B cell (primary cell): ENCODE results near the gene GAD1.

Source experiments
- EZH2 ChIP-seq: IDR thresholded peaks from 2 replicates; pipeline ENCODE4 v1.6.1; 2012; ENCODE audit warnings: borderline replicate concordance, low read depth, mild to moderate bottlenecking, moderate library complexity, low read length; ENCODE audit not compliant: insufficient read depth, poor library complexity, severe bottlenecking
- TF ChIP-seq, protein P1 (sequence below): fragments of 200-600 bp; IDR thresholded peaks from one replicate; pipeline ENCODE4 v1.8.0; 2022; ENCODE audit warnings: antibody characterized with exemption, mild to moderate bottlenecking

DNA sequence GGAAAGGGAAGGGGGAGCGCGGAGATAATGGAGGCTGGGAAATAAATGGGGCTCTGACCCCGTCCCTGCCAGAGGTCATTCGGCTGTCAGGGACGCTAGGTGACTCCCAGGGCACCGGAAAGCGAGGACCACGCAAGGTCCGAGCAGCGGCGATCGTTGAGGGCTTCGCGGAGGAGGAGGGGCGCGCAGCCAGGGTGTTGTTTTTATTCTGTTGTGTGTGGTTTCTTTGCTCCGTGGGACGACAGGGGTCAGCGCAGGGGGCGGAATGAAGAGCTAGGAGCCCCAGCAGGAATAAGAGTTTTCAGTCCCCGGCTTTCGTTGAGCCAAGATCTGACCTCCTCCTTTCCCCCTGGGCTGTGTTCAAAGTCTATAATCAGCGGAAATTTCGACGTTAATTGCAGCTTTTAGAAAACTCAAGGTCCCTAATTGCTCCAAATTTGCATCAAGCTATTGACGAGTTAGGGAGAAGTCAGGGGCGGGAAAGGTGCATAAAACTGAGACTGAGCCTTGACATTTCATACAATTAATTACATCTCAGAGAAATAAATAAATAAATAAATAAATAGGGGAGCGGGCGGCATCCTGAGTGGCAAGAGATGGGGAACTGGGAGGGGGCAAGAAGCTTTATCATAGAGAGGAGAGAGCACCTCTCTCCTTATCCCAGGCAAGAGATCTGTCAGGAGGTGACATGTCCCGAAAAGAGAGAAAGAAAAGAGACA, 2.2 kb downstream of the GAD1 start:
- TF ChIP-seq, protein P1, sequence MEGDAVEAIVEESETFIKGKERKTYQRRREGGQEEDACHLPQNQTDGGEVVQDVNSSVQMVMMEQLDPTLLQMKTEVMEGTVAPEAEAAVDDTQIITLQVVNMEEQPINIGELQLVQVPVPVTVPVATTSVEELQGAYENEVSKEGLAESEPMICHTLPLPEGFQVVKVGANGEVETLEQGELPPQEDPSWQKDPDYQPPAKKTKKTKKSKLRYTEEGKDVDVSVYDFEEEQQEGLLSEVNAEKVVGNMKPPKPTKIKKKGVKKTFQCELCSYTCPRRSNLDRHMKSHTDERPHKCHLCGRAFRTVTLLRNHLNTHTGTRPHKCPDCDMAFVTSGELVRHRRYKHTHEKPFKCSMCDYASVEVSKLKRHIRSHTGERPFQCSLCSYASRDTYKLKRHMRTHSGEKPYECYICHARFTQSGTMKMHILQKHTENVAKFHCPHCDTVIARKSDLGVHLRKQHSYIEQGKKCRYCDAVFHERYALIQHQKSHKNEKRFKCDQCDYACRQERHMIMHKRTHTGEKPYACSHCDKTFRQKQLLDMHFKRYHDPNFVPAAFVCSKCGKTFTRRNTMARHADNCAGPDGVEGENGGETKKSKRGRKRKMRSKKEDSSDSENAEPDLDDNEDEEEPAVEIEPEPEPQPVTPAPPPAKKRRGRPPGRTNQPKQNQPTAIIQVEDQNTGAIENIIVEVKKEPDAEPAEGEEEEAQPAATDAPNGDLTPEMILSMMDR: no peak
- no peak for TF ChIP-seq EZH2
